Measurements from ENCODE around the gene EPOP.

Gene EPOP

GRCh38 chr17:38667099-38667786, 7.5 kb downstream of the EPOP start:
- TF ChIP-seq POU2F2 (IDR thresholded peaks at IDR 0.05; ENCODE audit: low read depth, low read length) (peak; percentile 55; the same call in 1 of the 2 replicates), SPI1 (IDR thresholded peaks at IDR 0.05; ENCODE audit: low read depth, low read length) (no peak)
- no peak for FAIRE-seq
- DNase-seq (ENCODE audit: insufficient read length, low spot score) = peak; percentile 70

GRCh38 chr17:38663964-38664644, 10.7 kb downstream of the EPOP start:
- DNase-seq (ENCODE audit: insufficient read length, low spot score) (no peak), FAIRE-seq (no peak)
- TF ChIP-seq PAX5 (IDR thresholded peaks at IDR 0.05; ENCODE audit: insufficient read depth, low read length, severe bottlenecking) (no peak), POU2F2 (IDR thresholded peaks at IDR 0.05; ENCODE audit: low read depth, low read length) (no peak), SPI1 (IDR thresholded peaks at IDR 0.05; ENCODE audit: low read depth, low read length) (no peak), POLR2A (IDR thresholded peaks at IDR 0.05; ENCODE audit: low read depth, low read length) (no peak), POLR2AphosphoS5 (IDR thresholded peaks at IDR 0.05; ENCODE audit: low read depth, low read length) (no peak), TAF1 (IDR thresholded peaks at IDR 0.05; ENCODE audit: low read depth, low read length) (no peak)

GRCh38 chr17:38663125-38663751, 11.5 kb downstream of the EPOP start:
- DNase-seq (ENCODE audit: insufficient read length, low spot score) = peak; percentile 63
- FAIRE-seq = no peak
- TF ChIP-seq PAX5 (IDR thresholded peaks at IDR 0.05; ENCODE audit: insufficient read depth, low read length, severe bottlenecking) = no peak
- TF ChIP-seq POLR2A (IDR thresholded peaks at IDR 0.05; ENCODE audit: low read depth, low read length) = no peak
- no peak for TF ChIP-seq POLR2AphosphoS5 (IDR thresholded peaks at IDR 0.05; ENCODE audit: low read depth, low read length)
- no peak for TF ChIP-seq SPI1 (IDR thresholded peaks at IDR 0.05; ENCODE audit: low read depth, low read length)
- no peak for TF ChIP-seq POU2F2 (IDR thresholded peaks at IDR 0.05; ENCODE audit: low read depth, low read length)
- no peak for TF ChIP-seq TAF1 (IDR thresholded peaks at IDR 0.05; ENCODE audit: low read depth, low read length)

GRCh38 chr17:38660097-38661025, 14.4 kb downstream of the EPOP start:
- no peak for TF ChIP-seq POLR2A (IDR thresholded peaks at IDR 0.05; ENCODE audit: low read depth, low read length)
- TF ChIP-seq POU2F2 (IDR thresholded peaks at IDR 0.05; ENCODE audit: low read depth, low read length) = no peak
- TF ChIP-seq PAX5 (IDR thresholded peaks at IDR 0.05; ENCODE audit: insufficient read depth, low read length, severe bottlenecking) = no peak
- no peak for TF ChIP-seq TAF1 (IDR thresholded peaks at IDR 0.05; ENCODE audit: low read depth, low read length)
- no peak for TF ChIP-seq POLR2AphosphoS5 (IDR thresholded peaks at IDR 0.05; ENCODE audit: low read depth, low read length)
- no peak for TF ChIP-seq SPI1 (IDR thresholded peaks at IDR 0.05; ENCODE audit: low read depth, low read length)
- FAIRE-seq = no peak
- no peak for DNase-seq (ENCODE audit: insufficient read length, low spot score)

- no peak for TF ChIP-seq SPI1 (IDR thresholded peaks at IDR 0.05; ENCODE audit: low read depth, low read length)
- TF ChIP-seq POLR2A (IDR thresholded peaks at IDR 0.05; ENCODE audit: low read depth, low read length) = no peak
- no peak for TF ChIP-seq POLR2AphosphoS5 (IDR thresholded peaks at IDR 0.05; ENCODE audit: low read depth, low read length)
- no peak for TF ChIP-seq POU2F2 (IDR thresholded peaks at IDR 0.05; ENCODE audit: low read depth, low read length)
- TF ChIP-seq PAX5 (IDR thresholded peaks at IDR 0.05; ENCODE audit: insufficient read depth, low read length, severe bottlenecking) = no peak
- no peak for TF ChIP-seq TAF1 (IDR thresholded peaks at IDR 0.05; ENCODE audit: low read depth, low read length)
- DNase-seq (ENCODE audit: insufficient read length, low spot score) (no peak), FAIRE-seq (no peak)
Measured at GRCh38 chr17:38659415-38659814, 15.3 kb downstream of the EPOP start.

- no peak for DNase-seq (ENCODE audit: insufficient read length, low spot score)
- TF ChIP-seq SPI1 (IDR thresholded peaks at IDR 0.05; ENCODE audit: low read depth, low read length) (peak; percentile 61), POU2F2 (IDR thresholded peaks at IDR 0.05; ENCODE audit: low read depth, low read length) (no peak)
- no peak for FAIRE-seq
Measured at GRCh38 chr17:38658741-38659345, 15.9 kb downstream of the EPOP start.

- no peak for DNase-seq (ENCODE audit: insufficient read length, low spot score)
- no peak for TF ChIP-seq TAF1 (IDR thresholded peaks at IDR 0.05; ENCODE audit: low read depth, low read length)
- TF ChIP-seq POLR2AphosphoS5 (IDR thresholded peaks at IDR 0.05; ENCODE audit: low read depth, low read length) = no peak
- TF ChIP-seq POU2F2 (IDR thresholded peaks at IDR 0.05; ENCODE audit: low read depth, low read length) = no peak
- no peak for TF ChIP-seq PAX5 (IDR thresholded peaks at IDR 0.05; ENCODE audit: insufficient read depth, low read length, severe bottlenecking)
- no peak for TF ChIP-seq SPI1 (IDR thresholded peaks at IDR 0.05; ENCODE audit: low read depth, low read length)
- no peak for TF ChIP-seq POLR2A (IDR thresholded peaks at IDR 0.05; ENCODE audit: low read depth, low read length)
- no peak for FAIRE-seq
Measured at GRCh38 chr17:38657824-38658740, 16.7 kb downstream of the EPOP start.

Measured in GM12891 (cell line).